ENCODE data around the gene NGF.
"Not testable (repeated sequence)": the region's sequence is repeated elsewhere in the genome, so short reads cannot be mapped to it uniquely, and the experiment has no call there.

NGF gene

DNA sequence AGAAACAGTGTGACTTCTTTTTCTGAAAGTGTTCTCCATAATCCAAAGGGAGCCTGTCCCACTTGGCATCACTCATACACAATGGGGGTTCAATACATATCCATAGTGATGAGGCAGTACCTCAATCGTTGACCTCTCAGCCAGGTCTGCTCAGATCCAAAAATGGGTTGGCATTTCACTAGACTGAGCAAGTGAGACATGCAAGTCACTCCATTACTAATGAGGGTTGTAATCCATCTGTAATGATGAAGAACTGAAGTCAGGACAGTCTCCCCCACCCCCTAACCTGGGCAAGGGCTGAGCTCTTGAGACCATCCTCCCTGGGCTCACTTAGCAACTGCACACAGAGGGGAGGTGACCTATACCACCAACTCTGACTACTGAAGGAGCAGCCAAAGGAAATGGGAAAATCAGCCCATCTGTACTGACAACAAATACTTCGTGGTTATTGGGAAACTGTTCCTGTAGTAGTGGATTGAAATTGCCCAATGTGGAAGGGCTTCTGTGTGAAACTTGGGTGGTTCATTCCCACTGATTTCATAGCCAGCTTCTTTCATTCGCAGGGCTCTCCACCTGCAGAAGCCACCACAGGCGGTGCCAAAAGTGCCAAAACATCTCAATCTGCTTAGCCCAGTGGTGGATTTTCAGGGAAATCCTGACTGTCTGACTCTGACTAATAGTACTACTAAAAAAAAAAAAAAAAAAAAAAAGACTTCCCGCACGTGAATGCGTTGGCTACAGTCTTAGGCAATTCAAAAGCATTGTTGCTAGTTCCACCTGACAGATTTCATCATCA lies 5.0 kb downstream of the NGF start:
- no peak for DNase-seq (ENCODE audit: low spot score)

DNA sequence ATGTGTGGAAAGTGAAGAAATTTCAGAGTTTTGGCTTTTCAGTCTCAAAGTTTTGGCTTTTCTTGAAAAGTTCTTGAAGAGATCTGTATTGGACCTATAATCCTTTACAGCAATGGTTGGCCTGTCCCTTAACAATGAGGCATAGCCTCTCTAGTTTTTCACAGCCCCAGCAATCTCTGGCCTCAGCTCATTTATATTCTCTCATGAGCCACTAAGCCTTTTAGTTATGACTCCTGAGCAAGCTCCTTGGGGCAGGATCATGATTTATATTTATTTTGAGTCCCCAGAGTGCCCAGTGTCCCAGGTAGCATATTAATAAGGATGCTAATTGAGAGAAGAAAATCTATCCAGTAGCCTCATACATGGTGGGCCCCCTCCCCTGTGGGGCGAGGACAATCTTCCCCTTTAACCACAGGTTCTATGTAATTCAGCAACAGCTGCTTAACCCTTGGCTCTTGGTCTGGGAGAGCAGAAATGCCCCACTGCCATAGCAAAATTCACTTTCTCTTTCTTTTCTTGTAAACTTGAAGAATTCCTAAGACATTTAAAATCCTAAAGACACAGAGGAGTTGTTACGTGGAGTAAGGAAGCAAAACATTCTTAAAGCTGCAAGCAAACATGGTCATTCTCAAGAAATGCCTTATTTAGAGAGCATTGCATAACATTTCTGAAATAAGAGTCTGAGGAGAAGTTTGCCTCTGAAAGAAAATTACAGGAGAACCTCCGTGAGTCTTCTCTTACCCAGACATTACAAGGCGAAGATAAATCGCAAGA lies 6.3 kb downstream of the NGF start:
- no peak for DNase-seq (ENCODE audit: low spot score)

DNA sequence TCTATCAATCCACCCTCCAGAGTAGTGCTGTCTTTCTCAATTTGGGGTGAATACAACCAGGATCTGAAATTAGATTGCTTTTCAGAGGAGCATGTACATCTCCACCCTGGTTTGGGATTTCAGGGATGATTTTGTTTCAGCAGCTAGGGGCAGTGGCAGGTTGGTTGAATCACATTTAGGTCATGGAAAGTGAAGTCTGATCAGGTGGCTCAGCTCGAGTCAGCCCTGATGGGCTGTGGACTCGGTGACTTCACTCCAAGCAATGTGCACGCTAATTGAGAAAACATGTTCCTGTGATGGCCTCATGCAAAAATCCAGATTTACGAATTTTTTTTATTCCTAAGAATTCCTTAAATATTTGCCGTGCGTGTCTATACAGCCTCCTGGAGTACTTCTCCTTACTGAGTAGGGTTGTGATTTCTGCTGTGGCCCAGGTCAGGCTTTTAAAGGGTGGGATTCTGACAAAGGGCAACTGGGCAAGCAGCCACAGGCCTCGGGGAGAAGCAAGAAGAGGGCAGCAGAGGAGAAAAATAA lies 7.5 kb downstream of the NGF start:
- DNase-seq (ENCODE audit: low spot score) = no peak

DNA sequence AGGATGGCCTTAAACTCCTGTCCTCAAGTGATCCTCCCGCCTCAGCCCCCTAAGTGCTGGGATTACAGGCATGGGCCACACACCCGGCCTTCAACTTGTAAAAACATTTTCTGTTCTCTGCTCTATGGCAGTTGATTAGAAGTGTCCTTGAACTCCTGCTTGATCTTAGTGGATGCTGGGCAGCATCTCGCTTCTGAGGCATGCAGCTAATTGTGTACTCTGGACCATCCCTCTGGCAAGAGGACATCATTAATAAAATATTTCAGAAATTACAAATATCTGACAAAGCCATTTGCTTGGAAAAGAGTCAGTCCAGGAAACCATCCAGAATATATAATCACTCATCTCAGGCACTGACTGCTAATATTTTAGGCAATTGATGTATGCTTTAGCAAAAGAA lies 8.1 kb downstream of the NGF start:
- DNase-seq (ENCODE audit: low spot score) = no peak

DNA sequence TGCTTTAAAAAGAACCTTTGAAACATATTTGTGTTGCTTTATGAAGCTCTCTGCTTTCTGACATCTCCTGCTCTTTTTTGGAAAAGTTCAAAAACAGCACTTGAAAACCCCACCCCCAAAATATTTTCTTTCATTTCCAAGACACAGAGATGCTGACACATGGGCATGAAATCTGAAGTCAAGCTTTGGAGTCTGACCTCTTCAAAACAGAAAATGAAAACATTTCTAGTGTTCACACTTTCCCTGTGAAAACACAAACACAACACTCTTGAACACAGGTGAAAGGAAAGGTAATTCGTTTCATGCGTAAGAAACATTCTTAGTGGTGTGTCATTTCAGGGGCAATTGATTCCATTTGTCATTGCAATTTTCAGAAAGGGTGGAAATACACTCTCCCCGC lies 10.8 kb downstream of the NGF start:
- DNase-seq (ENCODE audit: low spot score) = no peak

DNA sequence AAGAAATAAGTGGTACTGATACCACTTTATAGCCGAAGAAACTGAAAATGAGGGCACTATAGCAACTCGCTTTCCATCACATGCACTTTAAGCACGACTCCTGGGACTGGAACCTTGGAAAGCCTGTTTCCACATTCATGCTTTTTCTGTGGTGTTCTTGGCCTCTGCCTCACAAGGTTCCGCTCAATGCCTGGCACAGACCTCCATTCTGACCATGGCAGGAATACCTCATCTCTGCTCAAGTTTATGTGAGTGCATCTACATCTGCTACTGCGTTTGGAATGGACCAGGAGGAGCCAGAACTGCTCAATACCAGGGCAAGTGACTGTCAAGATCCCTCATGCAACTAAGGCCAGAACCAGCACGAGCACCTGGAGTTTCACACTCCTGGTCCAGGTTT lies 11.6 kb downstream of the NGF start:
- no peak for DNase-seq (ENCODE audit: low spot score)

DNA sequence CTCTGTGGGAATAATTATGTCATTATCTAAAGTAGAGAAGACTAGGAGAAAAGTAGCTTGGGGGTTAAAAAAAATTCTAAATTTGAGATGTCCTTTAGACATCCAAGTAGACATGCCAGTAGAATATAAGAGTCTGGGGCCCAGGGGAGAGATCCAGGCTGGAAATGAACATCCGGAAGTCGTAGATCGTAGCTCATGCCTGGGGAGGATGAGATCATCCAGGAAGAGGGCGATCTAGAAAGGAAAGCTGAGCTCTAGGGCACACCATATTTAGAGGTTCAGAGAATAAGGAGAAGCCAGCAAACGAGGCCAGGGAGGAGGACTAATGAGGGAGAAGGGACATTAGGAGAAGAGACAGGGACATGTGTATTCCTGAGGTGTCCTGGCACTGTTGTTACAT lies 12.2 kb downstream of the NGF start:
- DNase-seq (ENCODE audit: low spot score) = no peak

DNA sequence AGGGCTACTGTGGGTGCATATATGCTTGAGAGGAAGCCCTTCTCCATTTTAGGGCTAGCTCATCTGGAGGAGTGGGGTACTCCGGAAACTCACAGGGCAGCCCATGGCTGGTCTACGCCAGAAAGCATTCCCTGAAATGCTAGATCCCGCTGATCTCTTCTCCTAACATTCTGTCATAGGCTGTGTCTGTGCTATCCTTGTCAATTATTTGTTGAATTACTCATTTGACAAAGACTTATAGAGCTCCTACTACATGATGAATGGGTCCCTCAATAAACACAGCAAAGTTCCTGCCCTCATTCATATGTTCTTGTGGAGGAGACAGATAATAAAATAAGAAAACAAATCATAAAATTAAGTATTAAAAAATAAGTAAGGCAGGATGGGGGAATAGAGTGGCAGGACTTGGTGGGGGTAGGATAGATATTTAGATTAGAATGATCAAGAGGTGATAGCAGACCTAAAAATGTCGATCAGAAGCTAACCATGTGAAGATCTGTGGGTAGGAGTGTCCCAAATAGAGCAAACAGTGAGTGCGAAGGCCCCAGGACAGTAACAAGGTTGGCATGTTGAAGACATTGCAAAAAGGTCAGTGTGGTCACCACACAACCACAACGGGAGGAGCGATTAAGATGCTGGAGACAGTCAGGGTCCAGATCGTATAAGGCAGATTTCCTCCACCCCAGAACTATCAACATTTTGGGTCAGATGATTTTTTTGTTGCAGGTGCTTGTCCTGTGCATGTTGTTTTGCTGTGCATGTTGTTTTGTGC lies 13.2 kb downstream of the NGF start:
- no peak for DNase-seq (ENCODE audit: low spot score)

DNA sequence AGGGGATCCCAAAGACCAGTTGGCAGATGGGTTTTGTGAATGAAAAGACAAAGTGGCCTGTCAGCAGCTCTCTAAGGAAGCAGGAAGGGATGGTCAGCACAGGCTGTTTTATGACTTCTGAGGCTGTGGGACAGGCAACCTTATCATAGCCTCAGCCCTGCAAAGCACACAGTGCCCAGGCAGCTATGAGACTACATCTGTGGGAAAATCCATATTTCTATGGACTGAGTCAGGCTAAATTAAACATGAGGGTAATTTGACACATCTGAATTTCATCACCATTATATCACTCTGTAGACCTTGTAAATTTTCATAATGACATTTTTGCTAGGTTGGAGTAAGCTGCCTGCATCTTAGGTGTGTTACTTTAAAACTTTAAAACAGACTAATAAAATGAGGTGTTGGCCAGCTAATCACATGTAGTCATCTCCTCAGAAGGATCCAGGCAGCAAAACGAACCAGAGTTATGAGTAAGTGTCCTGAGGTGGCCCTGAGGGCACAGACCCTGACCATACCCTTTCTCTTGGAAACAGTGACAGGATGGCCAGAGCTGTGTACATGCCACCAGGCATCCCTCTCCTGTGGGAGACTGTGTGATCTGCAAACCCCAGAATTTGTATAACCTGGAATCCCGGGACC lies 14.6 kb downstream of the NGF start:
- DNase-seq (ENCODE audit: low spot score) = no peak

DNA sequence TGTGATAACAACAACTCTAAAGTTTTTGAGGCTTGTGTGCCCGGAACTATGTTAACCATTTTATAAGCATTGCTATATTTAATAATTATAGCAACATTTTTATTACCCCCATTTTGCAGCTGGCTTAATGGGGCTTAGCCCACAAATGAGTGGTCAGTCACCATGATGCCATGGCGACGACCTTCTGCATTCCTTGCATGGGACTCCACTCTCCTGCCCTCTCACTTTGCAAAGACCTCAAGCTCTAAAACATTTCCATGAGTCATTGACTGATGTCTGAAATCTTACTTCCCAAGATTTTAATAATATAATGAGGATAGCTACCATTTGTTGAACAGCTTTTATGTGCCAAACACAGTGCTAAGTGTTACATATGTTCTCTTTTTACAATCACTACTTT lies 15.4 kb downstream of the NGF start:
- DNase-seq (ENCODE audit: low spot score) = no peak

DNA sequence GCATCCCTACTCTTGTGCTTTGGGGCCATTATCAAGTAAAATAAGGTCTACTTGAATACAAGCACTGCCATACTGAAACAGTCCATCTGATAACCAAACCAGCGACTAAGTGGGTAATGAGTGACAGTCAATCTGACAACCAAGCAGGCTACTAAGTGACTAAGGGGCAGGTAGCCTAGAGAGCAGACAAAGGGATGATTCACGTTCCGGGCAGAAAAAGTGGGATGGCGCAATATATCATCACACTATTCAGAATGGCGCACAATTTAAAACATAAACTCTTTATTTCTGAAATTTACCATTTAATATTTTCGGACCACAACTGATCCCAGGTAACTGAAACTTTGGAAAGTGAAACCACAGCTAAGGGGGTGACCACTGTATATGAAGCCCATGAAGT lies 17.7 kb downstream of the NGF start:
- no peak for DNase-seq (ENCODE audit: low spot score)

DNA sequence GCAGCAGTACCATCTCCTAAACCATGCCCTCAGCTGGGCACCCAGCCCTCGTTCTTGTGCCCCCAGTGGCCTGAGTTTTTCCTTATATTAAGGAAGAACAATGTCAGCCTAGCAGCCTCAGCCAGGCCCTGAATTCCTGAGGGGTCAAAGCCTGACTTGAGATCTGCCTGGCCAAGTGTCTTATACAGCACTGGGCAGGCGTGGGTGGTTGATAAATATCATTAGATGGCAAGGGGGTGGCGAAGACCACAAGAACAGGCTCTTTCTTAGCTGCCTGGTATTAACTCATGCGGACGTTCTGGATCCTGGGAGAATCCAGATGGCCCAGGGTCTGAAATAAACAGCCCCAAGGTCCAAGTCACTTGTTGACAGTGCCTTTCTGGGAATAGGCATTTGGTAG lies 18.3 kb downstream of the NGF start:
- no peak for DNase-seq (ENCODE audit: low spot score)

DNA sequence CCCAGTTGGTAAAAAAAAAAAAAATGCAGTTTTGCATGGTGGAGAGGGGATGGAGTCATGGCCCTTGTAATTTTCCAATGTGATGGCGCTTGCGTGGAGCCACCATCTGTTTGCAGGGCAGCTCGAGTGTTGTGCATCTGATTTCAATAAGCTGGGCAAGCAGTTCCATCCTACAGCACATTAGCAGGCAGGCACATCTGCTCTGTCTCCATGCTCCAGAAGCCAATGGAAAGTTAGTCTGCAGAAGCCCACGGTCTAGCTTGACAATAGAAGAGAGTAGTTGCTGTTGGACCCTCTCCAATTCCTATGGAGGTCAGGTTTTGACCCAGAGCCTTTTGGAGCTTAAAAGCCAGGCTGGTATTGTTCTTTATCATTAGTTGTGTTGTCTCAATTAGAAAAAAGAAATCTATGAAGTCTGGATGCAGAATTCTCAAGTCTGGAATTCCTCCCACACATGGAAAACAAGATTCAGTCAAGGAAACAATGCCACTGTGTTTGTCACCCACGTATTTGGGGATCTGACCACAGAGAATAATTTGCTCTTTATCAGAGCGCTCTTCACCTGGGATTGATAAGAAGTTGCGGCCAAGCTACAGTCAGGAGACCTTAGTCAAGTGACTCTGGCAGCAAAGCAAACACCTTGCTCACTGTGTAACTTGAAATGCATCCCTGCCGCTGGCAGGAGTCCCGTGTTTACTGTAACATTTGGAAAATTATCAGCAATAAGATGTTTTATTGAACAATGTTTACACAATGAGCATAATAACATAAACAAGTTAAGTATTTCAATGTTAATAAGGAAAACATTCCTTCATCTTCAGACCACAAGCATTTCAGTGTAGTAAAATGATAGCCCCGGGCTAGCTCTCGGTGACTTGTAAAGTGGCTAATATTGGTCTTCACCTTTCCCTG lies 20.7 kb downstream of the NGF start:
- DNase-seq (ENCODE audit: low spot score) = no peak

DNA sequence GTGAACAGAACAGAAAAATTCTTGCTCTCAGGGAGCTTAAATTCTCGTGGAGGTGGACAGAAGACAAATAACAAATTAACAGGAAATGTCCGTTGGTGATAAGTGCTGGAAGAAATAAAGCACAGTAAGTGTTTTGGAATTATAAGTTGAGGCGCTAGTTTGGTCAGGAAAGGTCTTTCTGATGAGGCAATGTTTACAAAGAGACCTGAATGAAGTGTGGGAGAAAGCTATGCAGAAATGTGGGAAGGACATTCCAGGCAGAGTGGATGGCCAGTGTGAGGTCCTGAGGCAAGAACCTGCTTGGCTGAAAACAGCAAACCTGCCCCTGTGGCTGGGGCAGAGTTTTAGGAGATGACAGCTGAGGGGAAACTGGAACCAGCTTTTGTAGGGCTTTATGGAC lies 23.3 kb downstream of the NGF start:
- no peak for DNase-seq (ENCODE audit: low spot score)

DNA sequence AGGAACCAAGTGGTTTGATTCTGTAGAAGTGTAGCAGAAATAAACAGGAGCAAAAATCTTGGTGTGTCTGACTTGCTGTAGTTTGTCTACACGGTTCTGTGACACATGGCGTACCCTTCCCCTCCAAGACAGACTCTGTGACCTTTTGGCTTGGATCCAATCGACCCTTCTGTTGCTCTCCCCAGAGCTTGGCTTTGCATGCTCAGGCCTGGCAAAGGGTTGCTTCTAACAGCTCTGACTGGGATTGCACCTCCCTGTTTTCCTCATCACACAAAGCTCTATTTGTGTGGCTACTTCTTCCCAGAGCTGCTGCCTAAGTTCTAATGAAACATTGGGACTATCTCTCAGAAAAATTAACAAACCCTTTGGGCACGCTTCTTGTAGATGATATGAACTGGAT lies 24.0 kb downstream of the NGF start:
- no peak for DNase-seq (ENCODE audit: low spot score)

DNA sequence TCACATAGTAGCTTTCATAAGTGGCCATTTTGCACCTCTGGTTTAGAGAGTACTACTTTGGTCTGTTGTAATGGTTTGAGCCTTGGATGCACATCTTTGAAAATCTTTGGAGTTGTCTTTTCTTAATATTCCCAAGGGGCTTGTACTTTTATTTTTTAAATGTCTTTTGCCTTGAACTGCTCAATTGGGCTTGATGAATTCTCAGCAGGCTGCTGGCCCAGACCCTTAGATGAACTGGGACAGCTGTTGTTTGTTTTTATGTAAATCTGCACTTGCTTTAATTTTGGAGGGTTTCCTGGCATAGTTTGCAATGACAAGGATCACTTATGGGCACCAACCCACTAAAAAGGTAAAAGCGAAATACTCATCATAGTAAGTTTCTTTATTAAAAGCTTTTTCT lies 24.9 kb downstream of the NGF start:
- DNase-seq (ENCODE audit: low spot score) = no peak

DNA sequence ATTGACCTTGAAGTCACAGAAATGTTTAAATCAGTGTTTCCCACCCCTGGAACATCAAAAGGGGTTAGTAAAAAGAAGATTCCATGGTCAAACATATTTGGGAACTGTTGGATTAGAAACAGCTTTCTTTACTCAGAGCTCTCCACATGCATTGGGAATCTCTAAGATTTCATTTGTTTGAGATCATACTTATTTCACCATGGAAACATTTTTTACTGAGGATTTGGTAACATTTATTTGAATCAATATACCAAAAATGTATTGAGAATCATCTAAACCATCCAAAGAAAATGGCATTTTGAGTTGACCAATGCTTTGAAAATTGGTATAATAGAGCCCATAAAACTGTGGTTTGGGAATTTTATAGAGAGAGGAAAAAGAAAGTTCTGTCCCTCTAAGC lies 25.3 kb downstream of the NGF start:
- DNase-seq (ENCODE audit: low spot score) = no peak

DNA sequence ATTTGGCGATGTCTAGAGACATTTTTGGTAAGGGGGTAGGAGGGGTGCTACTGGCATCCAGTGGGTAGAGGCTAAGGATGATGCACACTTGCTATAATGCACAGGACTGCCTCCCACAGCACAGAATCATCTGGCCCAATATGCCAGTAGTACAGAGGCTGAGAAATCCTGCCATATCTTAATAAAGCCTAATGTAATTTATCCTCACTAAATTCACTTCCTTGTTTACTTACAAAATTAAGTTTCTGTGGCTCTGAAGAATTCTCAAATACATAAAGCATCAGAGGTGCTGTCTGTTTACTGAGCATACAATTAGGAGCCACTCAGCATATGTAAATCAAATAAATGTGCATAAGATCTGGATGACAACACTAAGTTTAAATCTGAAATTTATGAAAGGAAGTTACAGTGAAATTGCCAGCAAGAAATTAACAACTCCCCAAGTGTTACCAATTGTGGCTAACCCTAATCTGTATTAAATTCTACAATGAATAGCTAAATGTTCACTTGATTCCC lies 26.5 kb downstream of the NGF start:
- no peak for DNase-seq (ENCODE audit: low spot score)

DNA sequence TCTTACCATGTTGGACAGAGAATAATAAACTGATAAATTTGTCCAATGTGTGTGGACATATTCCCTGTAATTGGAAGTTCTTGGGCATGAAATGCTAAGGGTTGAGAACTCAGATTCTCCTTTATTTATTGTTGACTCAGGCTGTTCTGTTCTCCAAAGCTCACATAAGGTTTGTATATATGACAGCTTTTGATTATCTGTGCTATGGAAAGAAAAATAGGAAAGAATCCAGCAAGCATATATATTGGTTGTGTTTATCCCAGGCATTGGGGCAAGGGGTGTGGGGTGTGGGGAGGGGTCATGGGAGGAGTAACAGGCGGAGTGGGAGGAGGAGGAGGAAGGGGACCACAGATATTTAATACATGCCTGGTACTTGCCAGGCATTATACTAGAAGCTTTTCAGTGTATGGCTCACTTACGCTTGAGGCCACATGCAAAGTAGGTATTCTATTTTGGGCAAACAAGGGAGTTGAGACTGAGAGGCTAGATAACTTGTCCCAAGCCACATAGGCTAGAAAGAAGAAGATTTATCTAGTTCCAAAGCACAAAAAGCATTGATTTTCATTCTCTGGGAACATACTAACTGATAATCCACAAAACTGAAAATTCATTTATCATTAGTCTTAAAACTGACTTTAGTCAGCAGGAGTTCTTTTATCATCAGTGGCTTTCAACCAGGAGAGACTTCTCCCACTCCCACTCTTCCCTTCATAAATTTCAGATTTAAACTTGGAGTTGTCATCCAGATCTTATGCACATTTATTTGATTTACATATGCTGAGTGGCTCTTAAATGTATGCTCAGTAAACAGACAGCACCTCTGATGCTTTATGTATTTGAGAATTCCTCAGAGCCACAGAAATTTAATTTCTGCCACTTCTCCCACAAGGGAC lies 27.2 kb downstream of the NGF start:
- DNase-seq (ENCODE audit: low spot score) = no peak

DNA sequence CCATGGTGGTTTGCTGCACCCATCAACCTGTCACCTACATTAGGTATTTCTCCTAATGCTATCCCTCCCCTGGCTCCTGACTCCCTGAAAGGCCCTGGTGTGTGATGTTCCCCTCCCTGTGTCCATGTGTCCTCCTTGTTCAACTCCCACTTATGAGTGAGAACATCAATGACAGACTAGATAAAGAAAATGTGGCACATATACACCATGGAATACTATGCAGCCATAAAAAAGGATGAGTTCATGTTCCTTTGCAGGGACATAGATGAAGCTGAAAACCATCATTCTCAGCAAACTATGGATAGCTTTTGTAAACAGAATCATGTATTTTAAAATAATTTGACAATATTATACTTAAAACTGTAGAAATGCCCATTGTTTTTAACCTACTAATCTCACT lies 28.5 kb downstream of the NGF start:
- not testable (repeated sequence) for DNase-seq (ENCODE audit: low spot score)

All from hematopoietic multipotent progenitor cell treated with erythropoietin and hydrocortisone succinate and interleukin-3 and kit ligand, for 15 days (in vitro differentiated cells).